NCI-H1930 (cell line): ENCODE measurements around the gene OR5K2.
A peak's percentile ranks its signal among the peaks of the same experiment; 100 is the strongest.

Source experiments
- DNase-seq, 2 experiments: peaks; one replicate each; lab custom pipeline; 2025; lab: John Stamatoyannopoulos, UW

OR5K2 gene

GRCh38 chr3:98522544-98523281 lies 25.2 kb downstream of the OR5K2 start, which contains the start of gene CLDND1:
Gene CLDND1 (minus strand): TSS chr3:98522902. CDS start chr3:98521424, 1,478 bp downstream.
- peak; percentile 86 to 91 for DNase-seq

GRCh38 chr3:98525494-98525893 lies 28.0 kb downstream of the OR5K2 start:
- DNase-seq, result no peak

DNA sequence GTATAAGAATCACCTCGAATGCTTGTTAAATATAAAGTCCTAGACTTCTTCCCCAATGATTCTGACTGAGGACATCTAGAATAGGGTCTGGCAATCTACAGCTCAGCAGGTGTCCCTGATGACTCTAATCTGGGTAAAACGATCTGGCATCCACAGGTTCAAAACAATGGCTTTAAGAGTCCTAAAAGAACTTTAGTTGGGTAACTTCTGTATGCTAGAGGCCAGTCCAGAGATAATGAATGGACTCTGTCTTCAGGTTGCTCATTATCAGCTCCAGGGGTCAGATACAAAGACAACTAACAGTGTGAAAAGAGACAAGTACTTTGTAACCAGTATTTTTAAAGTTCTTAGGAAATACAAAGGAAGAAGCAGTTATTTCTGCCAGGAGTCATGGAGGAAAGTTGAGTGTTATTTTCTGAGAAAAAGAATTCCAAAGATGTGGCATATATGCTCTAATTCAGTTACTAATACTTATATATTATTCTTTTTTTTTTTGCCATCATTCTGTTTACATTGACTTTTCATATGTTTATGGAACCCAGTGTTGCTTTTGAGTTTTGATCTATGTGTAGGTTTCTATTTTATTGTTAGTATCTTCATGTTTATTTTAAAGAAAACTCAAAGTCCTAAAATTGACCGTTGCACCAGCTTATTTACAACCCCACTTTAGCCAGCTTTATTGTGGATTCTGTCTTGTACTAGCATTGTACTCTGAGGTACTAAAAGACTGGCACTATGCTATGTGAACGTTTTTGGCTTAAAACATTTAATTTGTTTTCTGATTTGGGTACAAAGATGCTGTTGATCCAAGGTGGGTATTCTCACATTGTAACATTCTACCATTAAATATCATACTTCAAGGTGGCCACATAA lies 31.2 kb downstream of the OR5K2 start:
- DNase-seq, result no peak

DNA sequence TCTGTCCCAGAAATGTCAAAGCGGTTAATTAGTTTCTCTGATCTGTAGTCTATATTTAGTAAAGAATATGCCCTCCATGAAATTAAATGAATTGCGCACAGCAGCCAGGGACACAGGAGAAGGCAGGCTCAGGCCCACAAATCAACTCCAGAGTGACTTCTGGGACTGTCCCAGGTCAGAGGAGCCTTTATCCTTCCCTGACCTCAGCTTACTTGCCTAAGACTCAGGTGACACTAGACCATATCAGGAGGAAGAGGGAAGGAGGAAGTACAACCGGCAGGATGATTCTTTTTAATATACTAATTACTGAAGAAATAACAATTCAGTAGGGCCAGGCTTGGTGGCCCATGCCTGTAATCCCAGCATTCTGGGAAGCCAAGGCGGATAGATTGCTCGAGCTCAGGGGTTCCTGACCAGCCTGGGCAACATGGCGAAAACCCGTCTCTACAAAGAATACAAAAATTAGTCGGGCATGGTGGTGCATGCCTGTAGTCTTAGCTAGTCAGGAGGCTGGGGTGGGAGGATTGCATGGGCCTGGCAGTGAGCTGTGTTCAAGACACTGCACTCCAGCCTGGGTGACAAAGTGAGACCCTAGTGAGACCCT lies 32.5 kb downstream of the OR5K2 start:
- no peak for DNase-seq

- no peak for DNase-seq
Observed at GRCh38 chr3:98530676-98531075, 33.2 kb downstream of the OR5K2 start.

GRCh38 chr3:98531622-98532274 lies 34.3 kb downstream of the OR5K2 start, which contains the start of gene GPR15:
Gene GPR15 (plus strand): TSS chr3:98531978. CDS start chr3:98532034, 56 bp downstream.
- DNase-seq, result no peak

GRCh38 chr3:98532275-98532637 lies 34.8 kb downstream of the OR5K2 start:
- no peak for DNase-seq

- DNase-seq, result no peak
Observed at GRCh38 chr3:98532709-98533571, 35.5 kb downstream of the OR5K2 start.

DNA sequence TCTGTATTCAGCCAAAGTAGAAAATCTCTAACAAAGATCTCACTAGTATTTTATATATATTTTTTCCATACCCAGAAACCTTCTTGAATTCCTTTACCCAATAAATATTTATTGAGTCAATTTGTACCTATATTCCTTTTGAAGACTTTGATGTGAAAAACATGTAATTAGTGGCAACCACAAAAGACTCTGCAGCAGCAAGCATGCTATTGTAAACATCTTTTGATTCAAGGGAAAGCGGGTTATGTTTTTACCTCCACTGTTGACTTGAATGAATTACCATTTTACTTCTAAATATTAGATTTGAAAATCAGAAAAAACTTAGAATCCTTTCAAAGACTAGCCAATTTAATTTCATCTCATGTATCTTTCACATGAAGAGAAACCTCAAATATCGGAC lies 36.7 kb downstream of the OR5K2 start:
- no peak for DNase-seq

DNA sequence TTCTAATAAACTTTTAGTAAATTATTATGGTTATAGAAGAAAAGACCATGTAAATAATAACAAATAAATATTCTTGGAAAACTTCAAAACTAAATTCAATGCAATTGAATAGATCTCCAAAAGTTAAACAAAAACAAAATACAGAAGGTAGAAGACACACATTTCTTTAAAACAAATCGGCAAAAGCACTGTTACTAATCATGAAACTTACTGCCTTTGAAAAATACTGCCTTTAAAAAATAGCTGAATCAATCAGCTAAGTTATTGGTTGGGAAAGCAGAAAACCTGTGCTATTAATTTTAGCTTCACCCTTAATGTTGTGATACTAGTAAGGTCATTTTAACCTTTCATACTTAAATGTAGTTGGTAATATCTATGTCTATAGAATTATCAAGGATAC lies 37.3 kb downstream of the OR5K2 start:
- no peak for DNase-seq

DNA sequence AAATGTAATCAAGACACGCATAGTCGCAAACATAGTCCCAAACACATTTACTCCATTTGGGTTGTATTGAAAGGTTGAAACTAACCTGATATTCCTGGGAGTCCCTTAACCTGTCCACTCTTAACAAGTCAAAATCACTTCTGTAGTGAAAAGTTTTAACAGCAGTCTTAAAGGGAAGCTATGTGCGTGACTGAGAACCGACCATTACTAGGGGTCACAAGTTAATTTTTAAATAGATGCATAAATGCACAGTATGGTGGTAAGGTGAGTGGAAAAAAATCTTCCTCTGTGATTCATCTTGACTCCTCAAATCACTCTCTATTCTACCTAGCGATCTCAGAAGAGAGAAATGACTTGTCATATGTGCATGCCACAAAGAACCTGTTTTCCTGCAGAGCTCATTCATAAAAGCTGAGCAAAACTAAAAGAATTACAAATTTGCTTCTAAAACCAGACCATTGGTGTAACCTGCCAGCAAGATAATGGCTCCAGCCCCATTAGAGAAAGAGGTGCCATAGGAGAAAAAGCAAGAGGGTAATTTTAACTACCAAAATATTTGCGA lies 39.1 kb downstream of the OR5K2 start:
- DNase-seq, result no peak

GRCh38 chr3:98540346-98540745 lies 42.9 kb downstream of the OR5K2 start:
- no peak for DNase-seq

- DNase-seq, result no peak
Observed at GRCh38 chr3:98541695-98542094, 44.2 kb downstream of the OR5K2 start.

DNA sequence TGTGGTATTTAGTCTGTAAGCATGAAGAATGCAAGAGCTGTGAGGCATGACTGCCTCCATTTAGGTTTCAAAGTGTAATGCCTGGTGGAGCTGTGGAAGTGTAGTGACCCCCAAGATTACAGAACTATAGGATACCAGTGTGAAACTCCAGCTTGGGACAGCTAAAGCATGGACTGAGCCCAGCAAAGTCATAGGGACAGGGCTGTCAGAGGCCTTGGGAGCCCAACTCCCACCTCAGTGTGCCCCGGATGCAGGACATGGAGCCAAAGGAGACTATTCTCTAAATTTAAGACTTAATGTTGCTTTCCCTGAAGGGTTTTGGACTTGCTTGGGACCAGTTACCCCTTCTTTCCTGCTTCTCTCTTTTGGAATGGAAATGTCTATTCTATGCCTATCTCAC lies 45.1 kb downstream of the OR5K2 start:
- no peak for DNase-seq

DNA sequence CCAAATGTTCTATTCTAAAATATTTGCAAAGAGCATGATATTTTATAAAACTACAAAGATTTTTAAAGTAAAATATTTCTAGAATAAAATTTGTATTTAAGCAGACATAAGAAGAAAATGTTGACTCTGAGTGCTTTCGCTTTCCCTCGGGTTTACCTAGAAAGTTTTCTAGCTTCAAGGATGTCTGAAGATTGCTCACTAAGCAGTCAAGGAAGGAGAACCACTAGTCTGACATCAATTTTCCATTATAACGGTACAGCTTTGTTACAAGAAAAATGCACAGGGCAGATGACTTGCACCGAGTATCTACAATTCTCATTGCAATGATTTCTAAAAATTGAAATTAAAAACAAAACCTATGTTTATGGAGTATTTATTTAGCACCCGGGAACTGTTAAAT lies 48.5 kb downstream of the OR5K2 start:
- DNase-seq, result no peak
